ENCODE measurements around the gene MAP3K6.

Gene MAP3K6

GRCh38 chr1:27405074-27405473 lies 38.3 kb upstream of the MAP3K6 start:
- Histone ChIP-seq H4K20me1 (ENCODE audit: insufficient read depth, low read length) (no peaks in the 10 kb centered on the region), H3K4me1 (ENCODE audit: low read length) (peaks cover 5% of the 10 kb centered on the region; the same call in 1 of the 2 replicates), H3K27me3 (replicated peaks; ENCODE audit: insufficient read depth, low read length) (no peaks in the 10 kb centered on the region), H3K79me2 (ENCODE audit: low read length) (no peaks in the 10 kb centered on the region), H3K9me2 (replicated peaks; ENCODE audit: insufficient read depth, low read length) (no peaks in the 10 kb centered on the region), H3K27ac (ENCODE audit: low read length) (no peak overlapping the region), H3K9me3 (replicated peaks; ENCODE audit: insufficient read depth, low read length) (no peaks in the 10 kb centered on the region), H3K4me3 (ENCODE audit: low read length) (no peak overlapping the region), H3K4me2 (ENCODE audit: low read depth, low read length) (no peak overlapping the region), H3K36me3 (replicated peaks; ENCODE audit: insufficient read depth, low read length) (no peaks in the 10 kb centered on the region; the same call in 1 of the 2 replicates), H3F3A (ENCODE audit: insufficient read depth, low read length) (no peaks in the 10 kb centered on the region), H2AFZ (ENCODE audit: low read length) (no peak overlapping the region), H3K9ac (ENCODE audit: low read length) (no peak overlapping the region)
- no peak for TF ChIP-seq CTCF (IDR thresholded peaks at IDR 0.05; ENCODE audit: low read length)
- no peak for TF ChIP-seq EZH2 (optimal IDR thresholded peaks at IDR 0.05; ENCODE audit: low read depth, low read length)
- TF ChIP-seq EZH2phosphoT487 (IDR thresholded peaks at IDR 0.05; ENCODE audit: low read length): no peak
- DNase-seq: no peak

- no peak for DNase-seq
- TF ChIP-seq CTCF (IDR thresholded peaks at IDR 0.05; ENCODE audit: low read length) (no peak), EZH2phosphoT487 (IDR thresholded peaks at IDR 0.05; ENCODE audit: low read length) (no peak), EZH2 (optimal IDR thresholded peaks at IDR 0.05; ENCODE audit: low read depth, low read length) (no peak)
Observed at GRCh38 chr1:27403931-27404330, 37.2 kb upstream of the MAP3K6 start.

GRCh38 chr1:27403065-27403726 lies 36.4 kb upstream of the MAP3K6 start:
- Histone ChIP-seq H3K79me2 (ENCODE audit: low read length) (no peaks in the 10 kb centered on the region), H3K9me2 (replicated peaks; ENCODE audit: insufficient read depth, low read length) (no peaks in the 10 kb centered on the region), H3K36me3 (replicated peaks; ENCODE audit: insufficient read depth, low read length) (no peaks in the 10 kb centered on the region; the same call in 1 of the 2 replicates), H3F3A (ENCODE audit: insufficient read depth, low read length) (no peaks in the 10 kb centered on the region), H3K4me1 (ENCODE audit: low read length) (peaks cover 5% of the 10 kb centered on the region; the same call in 1 of the 2 replicates), H4K20me1 (ENCODE audit: insufficient read depth, low read length) (no peaks in the 10 kb centered on the region), H3K27ac (ENCODE audit: low read length) (no peak overlapping the region), H3K4me2 (ENCODE audit: low read depth, low read length) (no peak overlapping the region), H3K27me3 (replicated peaks; ENCODE audit: insufficient read depth, low read length) (no peaks in the 10 kb centered on the region), H3K4me3 (ENCODE audit: low read length) (no peak overlapping the region), H3K9me3 (replicated peaks; ENCODE audit: insufficient read depth, low read length) (no peaks in the 10 kb centered on the region), H3K9ac (ENCODE audit: low read length) (no peak overlapping the region), H2AFZ (ENCODE audit: low read length) (no peak overlapping the region)
- no peak for DNase-seq
- TF ChIP-seq EZH2phosphoT487 (IDR thresholded peaks at IDR 0.05; ENCODE audit: low read length) (no peak), EZH2 (optimal IDR thresholded peaks at IDR 0.05; ENCODE audit: low read depth, low read length) (no peak), CTCF (IDR thresholded peaks at IDR 0.05; ENCODE audit: low read length) (no peak)

More at GRCh38 chr1:27403931-27404330, 37.2 kb upstream of the MAP3K6 start:
- Histone ChIP-seq H3K79me2 (ENCODE audit: low read length) (no peaks in the 10 kb centered on the region), H3K4me1 (ENCODE audit: low read length) (peaks cover 5% of the 10 kb centered on the region; the same call in 1 of the 2 replicates), H4K20me1 (ENCODE audit: insufficient read depth, low read length) (no peaks in the 10 kb centered on the region), H3K9ac (ENCODE audit: low read length) (no peak overlapping the region), H2AFZ (ENCODE audit: low read length) (no peak overlapping the region), H3K36me3 (replicated peaks; ENCODE audit: insufficient read depth, low read length) (no peaks in the 10 kb centered on the region; the same call in 1 of the 2 replicates), H3K4me2 (ENCODE audit: low read depth, low read length) (no peak overlapping the region), H3K27ac (ENCODE audit: low read length) (no peak overlapping the region), H3K9me2 (replicated peaks; ENCODE audit: insufficient read depth, low read length) (no peaks in the 10 kb centered on the region), H3K27me3 (replicated peaks; ENCODE audit: insufficient read depth, low read length) (no peaks in the 10 kb centered on the region), H3K9me3 (replicated peaks; ENCODE audit: insufficient read depth, low read length) (no peaks in the 10 kb centered on the region), H3F3A (ENCODE audit: insufficient read depth, low read length) (no peaks in the 10 kb centered on the region), H3K4me3 (ENCODE audit: low read length) (no peak overlapping the region)

All from MM.1S (cell line).